Activated T-helper 17 cell treated with anti-CD3 and anti-CD28 coated beads, Interleukin-2, amount 50 U/mL, for 72 hours (primary cell): ENCODE data around the gene FREM1. TPM values are rescaled to one million over a fixed set of nuclear protein-coding genes. Genes with fewer than 3 reads are reported as not detected.

Source experiments
- ATAC-seq: fragments of 150-1000 bp; cut with Tn5 transposase; replicated peaks from 2 replicates; pipeline ENCODE4 v1.10.0; 2021; ENCODE audit warnings: mild to moderate bottlenecking, moderate library complexity
- H3K27ac Mint-ChIP-seq: one replicate; pipeline ENCODE4 v1.8.0; 2022; ENCODE audit warnings: mixed read lengths
- H3K27me3 Mint-ChIP-seq: one replicate; pipeline ENCODE4 v1.8.0; 2022; ENCODE audit warnings: mixed read lengths
- H3K36me3 Mint-ChIP-seq: one replicate; pipeline ENCODE4 v1.8.0; 2022; ENCODE audit warnings: low read depth, mild to moderate bottlenecking, mixed read lengths
- H3K4me1 Mint-ChIP-seq: one replicate; pipeline ENCODE4 v1.8.0; 2022; ENCODE audit warnings: mixed read lengths
- H3K4me3 Mint-ChIP-seq: one replicate; pipeline ENCODE4 v1.8.0; 2022; ENCODE audit warnings: mild to moderate bottlenecking, mixed read lengths
- H3K9me3 Mint-ChIP-seq: one replicate; pipeline ENCODE4 v1.8.0; 2022; ENCODE audit warnings: mixed read lengths
- total RNA-seq, 2 donors: library from RNA; stranded (reverse); gene quantifications; one replicate each; pipeline ENCODE4 v1.2.3, GENCODE V29; 2022

FREM1 gene
- total RNA-seq, 2 donors from 2014 or later: 0.45 TPM; not detected in 1

GRCh38 chr9:14790628-14791027, 119.6 kb downstream of the FREM1 start:
- ATAC-seq: no peak
- no peaks in the 10 kb centered on the region for H3K36me3 Mint-ChIP-seq
- H3K4me1 Mint-ChIP-seq: no peaks in the 10 kb centered on the region
- H3K27ac Mint-ChIP-seq: no peak overlapping the region
- no peak overlapping the region for H3K4me3 Mint-ChIP-seq
- no peaks in the 10 kb centered on the region for H3K9me3 Mint-ChIP-seq
- H3K27me3 Mint-ChIP-seq: peaks cover 17% of the 10 kb centered on the region

- H3K9me3 Mint-ChIP-seq: no peaks in the 10 kb centered on the region
- no peak for ATAC-seq
- no peak overlapping the region for H3K27ac Mint-ChIP-seq
- H3K4me1 Mint-ChIP-seq: no peaks in the 10 kb centered on the region
- peaks cover 17% of the 10 kb centered on the region for H3K27me3 Mint-ChIP-seq
- H3K4me3 Mint-ChIP-seq: no peak overlapping the region
- no peaks in the 10 kb centered on the region for H3K36me3 Mint-ChIP-seq
Measured at GRCh38 chr9:14788846-14789245, 121.4 kb downstream of the FREM1 start.

- Mint-ChIP-seq H3K9me3 (no peaks in the 10 kb centered on the region), H3K4me3 (no peak overlapping the region), H3K36me3 (no peaks in the 10 kb centered on the region), H3K4me1 (no peaks in the 10 kb centered on the region), H3K27ac (no peak overlapping the region), H3K27me3 (peaks cover 7% of the 10 kb centered on the region)
- no peak for ATAC-seq
Measured at GRCh38 chr9:14783358-14783757, 126.9 kb downstream of the FREM1 start.

- no peaks in the 10 kb centered on the region for H3K4me1 Mint-ChIP-seq
- no peaks in the 10 kb centered on the region for H3K36me3 Mint-ChIP-seq
- no peak for ATAC-seq
- no peaks in the 10 kb centered on the region for H3K9me3 Mint-ChIP-seq
- H3K4me3 Mint-ChIP-seq: no peak overlapping the region
- peaks cover 9% of the 10 kb centered on the region for H3K27me3 Mint-ChIP-seq
- H3K27ac Mint-ChIP-seq: no peak overlapping the region
Measured at GRCh38 chr9:14782286-14783051, 127.8 kb downstream of the FREM1 start.

GRCh38 chr9:14780693-14781092, 129.5 kb downstream of the FREM1 start:
- Mint-ChIP-seq H3K9me3 (no peaks in the 10 kb centered on the region), H3K4me1 (no peaks in the 10 kb centered on the region), H3K4me3 (no peak overlapping the region), H3K27ac (no peak overlapping the region), H3K36me3 (no peaks in the 10 kb centered on the region), H3K27me3 (peaks cover 12% of the 10 kb centered on the region)
- ATAC-seq: no peak

- Mint-ChIP-seq H3K27ac (no peak overlapping the region), H3K4me3 (no peak overlapping the region), H3K36me3 (no peaks in the 10 kb centered on the region), H3K27me3 (peaks cover 12% of the 10 kb centered on the region), H3K9me3 (no peaks in the 10 kb centered on the region), H3K4me1 (no peaks in the 10 kb centered on the region)
- ATAC-seq: no peak
Measured at GRCh38 chr9:14780251-14780650, 130.0 kb downstream of the FREM1 start.

- no peak for ATAC-seq
- H3K4me1 Mint-ChIP-seq: no peaks in the 10 kb centered on the region
- no peak overlapping the region for H3K27ac Mint-ChIP-seq
- no peaks in the 10 kb centered on the region for H3K36me3 Mint-ChIP-seq
- H3K4me3 Mint-ChIP-seq: no peak overlapping the region
- peaks cover 12% of the 10 kb centered on the region for H3K27me3 Mint-ChIP-seq
- no peaks in the 10 kb centered on the region for H3K9me3 Mint-ChIP-seq
Measured at GRCh38 chr9:14779566-14780022, 130.6 kb downstream of the FREM1 start.

GRCh38 chr9:14778565-14778964, 131.7 kb downstream of the FREM1 start:
- H3K4me3 Mint-ChIP-seq: no peak overlapping the region
- no peaks in the 10 kb centered on the region for H3K9me3 Mint-ChIP-seq
- no peak for ATAC-seq
- no peaks in the 10 kb centered on the region for H3K36me3 Mint-ChIP-seq
- no peak overlapping the region for H3K27ac Mint-ChIP-seq
- no peaks in the 10 kb centered on the region for H3K4me1 Mint-ChIP-seq
- peaks cover 9% of the 10 kb centered on the region for H3K27me3 Mint-ChIP-seq

- Mint-ChIP-seq H3K4me1 (no peaks in the 10 kb centered on the region), H3K4me3 (no peak overlapping the region), H3K27me3 (peaks cover 9% of the 10 kb centered on the region), H3K36me3 (no peaks in the 10 kb centered on the region), H3K9me3 (no peaks in the 10 kb centered on the region), H3K27ac (no peak overlapping the region)
- no peak for ATAC-seq
Measured at GRCh38 chr9:14775917-14776316, 134.3 kb downstream of the FREM1 start.

GRCh38 chr9:14770592-14770991, 139.6 kb downstream of the FREM1 start:
- no peaks in the 10 kb centered on the region for H3K4me1 Mint-ChIP-seq
- no peak overlapping the region for H3K4me3 Mint-ChIP-seq
- no peak for ATAC-seq
- no peaks in the 10 kb centered on the region for H3K36me3 Mint-ChIP-seq
- H3K27me3 Mint-ChIP-seq: peaks cover 19% of the 10 kb centered on the region
- no peaks in the 10 kb centered on the region for H3K9me3 Mint-ChIP-seq
- no peak overlapping the region for H3K27ac Mint-ChIP-seq

- no peak overlapping the region for H3K4me3 Mint-ChIP-seq
- no peaks in the 10 kb centered on the region for H3K9me3 Mint-ChIP-seq
- no peak overlapping the region for H3K27ac Mint-ChIP-seq
- no peaks in the 10 kb centered on the region for H3K4me1 Mint-ChIP-seq
- no peak for ATAC-seq
- no peaks in the 10 kb centered on the region for H3K36me3 Mint-ChIP-seq
- H3K27me3 Mint-ChIP-seq: peaks cover 22% of the 10 kb centered on the region
Measured at GRCh38 chr9:14769230-14769571, 141.0 kb downstream of the FREM1 start.

GRCh38 chr9:14768405-14769229, 141.6 kb downstream of the FREM1 start:
- peaks cover 22% of the 10 kb centered on the region for H3K27me3 Mint-ChIP-seq
- H3K9me3 Mint-ChIP-seq: no peaks in the 10 kb centered on the region
- H3K4me3 Mint-ChIP-seq: no peak overlapping the region
- no peak overlapping the region for H3K27ac Mint-ChIP-seq
- ATAC-seq: no peak
- H3K36me3 Mint-ChIP-seq: no peaks in the 10 kb centered on the region
- H3K4me1 Mint-ChIP-seq: no peaks in the 10 kb centered on the region

GRCh38 chr9:14766299-14766698, 143.9 kb downstream of the FREM1 start:
- no peaks in the 10 kb centered on the region for H3K36me3 Mint-ChIP-seq
- H3K27ac Mint-ChIP-seq: no peak overlapping the region
- no peaks in the 10 kb centered on the region for H3K4me1 Mint-ChIP-seq
- peaks cover 34% of the 10 kb centered on the region for H3K27me3 Mint-ChIP-seq
- ATAC-seq: no peak
- no peak overlapping the region for H3K4me3 Mint-ChIP-seq
- H3K9me3 Mint-ChIP-seq: no peaks in the 10 kb centered on the region

- H3K9me3 Mint-ChIP-seq: no peaks in the 10 kb centered on the region
- no peak overlapping the region for H3K27ac Mint-ChIP-seq
- ATAC-seq: no peak
- no peak overlapping the region for H3K4me3 Mint-ChIP-seq
- no peaks in the 10 kb centered on the region for H3K4me1 Mint-ChIP-seq
- H3K27me3 Mint-ChIP-seq: peaks cover 20% of the 10 kb centered on the region
- no peaks in the 10 kb centered on the region for H3K36me3 Mint-ChIP-seq
Measured at GRCh38 chr9:14761584-14761983, 148.6 kb downstream of the FREM1 start.

- Mint-ChIP-seq H3K27me3 (peaks cover 18% of the 10 kb centered on the region), H3K4me3 (no peak overlapping the region), H3K9me3 (no peaks in the 10 kb centered on the region), H3K4me1 (no peaks in the 10 kb centered on the region), H3K27ac (no peak overlapping the region), H3K36me3 (no peaks in the 10 kb centered on the region)
- ATAC-seq: no peak
Measured at GRCh38 chr9:14760060-14760459, 150.2 kb downstream of the FREM1 start.
